Peyer's patch (tissue), 4 donors: ENCODE data around the gene MVP.

Source experiments
- POLR2A ChIP-seq, 2 donors: fragments of 450-650 bp; IDR thresholded peaks; one replicate each; pipeline ENCODE4 v1.5.1; 2017; ENCODE audit warnings: antibody characterized with exemption in 2 of 2, mild to moderate bottlenecking in 2 of 2, moderate library complexity in 2 of 2
- TF ChIP-seq, protein P1 (sequence below), 6 experiments: fragments of 450-650 bp in 4 of 6; fragments of 200-600 bp in 2 of 6; sonication (generic) in 1 of 6; IDR thresholded peaks; one replicate each; pipeline ENCODE4 v1.5.1; 2017 to 2019; ENCODE audit warnings: antibody characterized with exemption in 6 of 6, mild to moderate bottlenecking in 3 of 6, moderate library complexity in 1 of 6

DNA sequence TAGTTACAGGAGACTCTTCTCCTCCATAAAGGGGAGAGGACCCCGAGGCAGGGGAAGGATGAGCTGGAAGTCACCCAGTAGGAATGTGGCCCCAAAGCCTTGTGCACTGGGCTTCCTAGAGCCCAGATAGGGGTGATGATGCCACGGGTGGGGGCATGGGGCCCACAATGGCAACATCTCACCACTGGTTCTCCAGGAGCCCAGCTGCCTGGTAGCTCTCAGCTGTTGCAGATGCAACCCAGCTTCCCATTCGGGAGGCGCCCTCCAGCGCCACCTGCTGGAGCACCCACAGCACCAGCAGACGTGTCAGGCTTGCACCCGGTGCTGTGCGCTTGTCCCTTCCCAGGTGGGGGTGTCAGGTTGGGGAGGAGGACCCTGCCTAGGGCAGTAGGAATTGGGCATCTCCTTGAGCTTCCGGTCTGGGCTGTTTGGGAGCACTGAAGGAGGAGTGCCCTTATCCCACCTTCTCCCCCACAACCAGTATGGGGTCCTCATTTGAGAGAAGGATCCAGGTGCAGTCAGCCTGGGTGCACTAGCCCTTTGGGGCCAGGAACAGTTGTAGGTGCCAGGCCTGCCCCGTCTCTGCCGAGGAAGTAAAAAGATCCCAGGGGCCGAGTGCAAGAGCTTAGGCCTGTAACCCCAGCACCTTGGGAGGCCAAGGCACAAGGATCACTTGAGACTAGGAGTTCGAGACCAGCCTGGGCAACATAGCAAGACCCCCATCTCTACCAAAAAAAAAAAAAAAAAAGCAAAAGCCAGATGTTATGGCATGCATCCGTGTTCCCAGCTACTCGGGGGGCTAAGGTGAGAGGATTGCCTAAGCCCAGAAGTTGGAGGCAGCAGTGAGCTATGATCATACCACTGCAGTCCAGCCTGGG lies 28.4 kb downstream of the MVP start:
- TF ChIP-seq, protein P1, sequence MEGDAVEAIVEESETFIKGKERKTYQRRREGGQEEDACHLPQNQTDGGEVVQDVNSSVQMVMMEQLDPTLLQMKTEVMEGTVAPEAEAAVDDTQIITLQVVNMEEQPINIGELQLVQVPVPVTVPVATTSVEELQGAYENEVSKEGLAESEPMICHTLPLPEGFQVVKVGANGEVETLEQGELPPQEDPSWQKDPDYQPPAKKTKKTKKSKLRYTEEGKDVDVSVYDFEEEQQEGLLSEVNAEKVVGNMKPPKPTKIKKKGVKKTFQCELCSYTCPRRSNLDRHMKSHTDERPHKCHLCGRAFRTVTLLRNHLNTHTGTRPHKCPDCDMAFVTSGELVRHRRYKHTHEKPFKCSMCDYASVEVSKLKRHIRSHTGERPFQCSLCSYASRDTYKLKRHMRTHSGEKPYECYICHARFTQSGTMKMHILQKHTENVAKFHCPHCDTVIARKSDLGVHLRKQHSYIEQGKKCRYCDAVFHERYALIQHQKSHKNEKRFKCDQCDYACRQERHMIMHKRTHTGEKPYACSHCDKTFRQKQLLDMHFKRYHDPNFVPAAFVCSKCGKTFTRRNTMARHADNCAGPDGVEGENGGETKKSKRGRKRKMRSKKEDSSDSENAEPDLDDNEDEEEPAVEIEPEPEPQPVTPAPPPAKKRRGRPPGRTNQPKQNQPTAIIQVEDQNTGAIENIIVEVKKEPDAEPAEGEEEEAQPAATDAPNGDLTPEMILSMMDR (IDR thresholded peaks at IDR 0.05), result peak; percentile 72 to 93 (median 90)
- TF ChIP-seq POLR2A (IDR thresholded peaks at IDR 0.05), result no peak
